GM21423 (cell line): ENCODE results near the gene ECE2.
"Not testable (repeated sequence)": the region's sequence is repeated elsewhere in the genome, so short reads cannot be mapped to it uniquely, and the experiment has no call there.

Source experiments
- ATAC-seq: cut with Tn5 transposase; IDR thresholded peaks from one replicate; pipeline ENCODE4 v1.9.1; 2021; ENCODE audit warnings: mild to moderate bottlenecking, moderate library complexity; ENCODE audit not compliant: unreplicated experiment

Gene ECE2

DNA sequence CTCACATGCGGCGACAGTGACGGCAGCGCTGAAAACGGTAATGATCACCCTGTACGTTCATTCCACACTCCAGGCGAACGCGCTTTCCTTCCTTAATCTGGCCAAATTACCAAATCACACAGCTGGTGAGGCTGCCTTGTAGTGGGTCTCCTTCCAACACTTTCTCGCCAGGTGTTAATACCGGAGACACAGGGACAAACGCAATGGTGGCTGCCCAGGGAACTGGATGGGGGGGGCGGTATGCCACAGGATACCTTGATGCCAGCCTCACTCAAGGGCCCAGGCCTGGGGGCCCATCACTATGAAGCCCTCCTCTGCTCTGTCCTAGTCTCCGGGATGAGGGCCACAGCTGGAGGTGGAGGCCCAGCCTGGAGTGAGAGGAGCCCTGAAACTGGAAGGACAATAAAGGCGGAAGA, 13.1 kb upstream of the ECE2 start:
- no peak for ATAC-seq

DNA sequence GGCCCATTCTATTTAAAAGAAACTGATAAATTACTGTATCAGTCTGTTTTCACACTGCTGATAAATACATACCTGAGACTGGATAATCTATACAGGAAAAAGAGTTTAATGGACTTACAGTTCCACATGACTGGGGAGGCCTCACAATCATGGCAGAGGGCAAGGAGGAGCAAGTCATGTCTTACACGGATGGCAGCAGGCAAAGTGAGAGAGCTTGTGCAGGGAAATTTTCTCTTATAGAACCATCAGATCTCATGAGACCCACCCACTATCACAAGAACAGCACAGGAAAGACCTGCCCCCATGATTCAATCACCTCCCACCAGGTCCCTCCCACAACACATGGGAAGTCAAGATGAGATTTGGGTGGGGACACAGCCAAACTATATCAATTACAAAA, 8.6 kb upstream of the ECE2 start:
- not testable (repeated sequence) for ATAC-seq

DNA sequence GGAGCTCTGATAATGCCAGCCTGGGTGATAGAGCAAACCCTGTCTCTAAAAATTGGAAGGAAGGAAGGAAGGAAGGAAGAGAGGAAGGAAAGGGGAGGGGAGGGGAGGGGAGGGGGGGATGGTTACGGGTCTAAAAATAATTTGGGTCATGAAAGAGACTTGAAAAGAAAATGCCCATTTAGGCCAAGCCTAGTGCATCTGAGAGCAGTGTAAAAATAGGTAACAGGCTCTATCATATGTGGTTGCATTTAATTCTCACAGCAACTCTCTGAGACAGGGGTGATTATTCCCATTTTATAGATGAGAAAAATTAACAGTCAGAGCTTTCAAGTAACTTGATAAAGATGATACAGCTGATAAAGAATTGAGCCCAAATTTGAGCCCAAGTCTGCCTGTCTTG, 3.6 kb upstream of the ECE2 start:
- ATAC-seq: no peak

DNA sequence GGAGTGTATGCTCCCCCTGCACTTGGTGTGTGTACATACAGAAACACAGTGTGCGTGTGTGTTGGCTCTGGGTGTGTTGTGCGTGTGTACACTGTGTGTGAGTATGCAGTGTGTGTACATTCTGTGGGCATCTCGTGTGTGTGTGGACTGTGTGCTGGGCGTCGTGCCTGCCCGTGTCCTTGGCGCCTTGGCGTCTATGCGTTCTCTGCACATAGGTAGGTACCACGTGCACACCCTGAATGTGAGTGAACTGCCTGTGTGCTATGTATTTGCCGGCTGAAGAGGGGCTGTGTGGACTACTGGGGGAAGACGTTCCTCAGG, 481 bp upstream of the ECE2 start:
- ATAC-seq: no peak

DNA sequence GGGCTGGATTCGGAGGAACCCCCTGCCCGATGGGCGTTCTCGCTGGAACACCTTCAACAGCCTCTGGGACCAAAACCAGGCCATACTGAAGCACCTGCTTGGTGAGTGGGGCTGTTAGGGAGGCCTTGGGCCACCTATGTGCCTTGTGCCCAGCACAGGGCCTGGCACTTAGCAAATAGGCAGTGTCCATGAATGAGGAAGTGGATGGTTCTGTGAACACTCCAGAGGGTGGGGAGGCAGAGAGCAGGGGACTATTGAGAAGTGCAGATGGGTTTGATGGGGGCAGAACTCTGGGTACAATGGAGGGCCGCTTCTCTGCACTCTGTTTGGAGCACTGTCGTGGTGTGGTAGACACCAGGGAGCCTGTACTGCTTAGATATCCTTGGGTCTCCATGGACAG, 1.5 kb downstream of the ECE2 start:
- ATAC-seq: no peak

DNA sequence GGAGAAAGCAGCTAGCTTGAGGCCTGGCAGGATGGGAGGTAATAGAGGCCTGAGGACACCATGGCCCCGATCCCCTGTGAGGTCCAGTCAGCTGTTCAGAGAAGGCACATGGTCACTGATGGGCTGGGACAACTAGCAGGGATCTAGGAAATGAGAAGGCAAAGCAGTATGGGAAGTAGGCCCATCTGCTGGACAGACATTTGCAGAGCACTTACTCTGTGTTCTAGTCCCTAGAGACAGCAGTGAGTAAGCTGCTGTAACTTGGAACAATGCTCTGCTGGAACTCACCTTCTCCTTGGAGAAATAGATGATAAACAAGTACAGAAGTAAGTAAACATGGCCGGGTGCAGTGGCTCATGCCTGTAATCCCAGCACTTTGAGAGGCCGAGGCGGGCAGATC, 7.1 kb downstream of the ECE2 start:
- no peak for ATAC-seq

DNA sequence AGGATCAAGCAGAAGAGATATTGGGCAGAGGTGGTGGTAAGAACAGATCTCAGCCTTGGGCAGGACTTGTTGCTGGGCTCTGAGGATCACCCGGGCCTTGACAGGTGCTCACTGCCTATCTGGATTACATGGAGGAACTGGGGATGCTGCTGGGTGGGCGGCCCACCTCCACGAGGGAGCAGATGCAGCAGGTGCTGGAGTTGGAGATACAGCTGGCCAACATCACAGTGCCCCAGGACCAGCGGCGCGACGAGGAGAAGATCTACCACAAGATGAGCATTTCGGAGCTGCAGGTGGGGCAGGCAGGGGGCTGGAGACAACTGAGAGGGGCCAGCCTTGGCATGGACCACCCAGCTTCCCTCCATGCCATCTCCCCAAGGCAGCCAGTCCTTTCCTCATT, 7.9 kb downstream of the ECE2 start:
- ATAC-seq: no peak

DNA sequence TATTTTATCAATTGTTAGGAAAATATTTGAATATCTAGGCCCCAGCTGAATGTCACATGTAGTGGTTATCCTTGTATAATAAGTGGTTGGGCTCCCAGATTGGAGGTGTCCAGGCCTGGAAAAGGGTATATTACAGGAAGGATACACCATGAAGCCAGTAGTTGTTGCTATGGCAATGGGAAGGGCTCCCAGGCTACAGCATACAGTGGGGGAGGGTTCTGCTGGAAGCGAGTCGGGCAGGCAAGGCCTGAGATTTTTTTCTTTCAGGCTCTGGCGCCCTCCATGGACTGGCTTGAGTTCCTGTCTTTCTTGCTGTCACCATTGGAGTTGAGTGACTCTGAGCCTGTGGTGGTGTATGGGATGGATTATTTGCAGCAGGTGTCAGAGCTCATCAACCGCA, 8.9 kb downstream of the ECE2 start:
- ATAC-seq: no peak

DNA sequence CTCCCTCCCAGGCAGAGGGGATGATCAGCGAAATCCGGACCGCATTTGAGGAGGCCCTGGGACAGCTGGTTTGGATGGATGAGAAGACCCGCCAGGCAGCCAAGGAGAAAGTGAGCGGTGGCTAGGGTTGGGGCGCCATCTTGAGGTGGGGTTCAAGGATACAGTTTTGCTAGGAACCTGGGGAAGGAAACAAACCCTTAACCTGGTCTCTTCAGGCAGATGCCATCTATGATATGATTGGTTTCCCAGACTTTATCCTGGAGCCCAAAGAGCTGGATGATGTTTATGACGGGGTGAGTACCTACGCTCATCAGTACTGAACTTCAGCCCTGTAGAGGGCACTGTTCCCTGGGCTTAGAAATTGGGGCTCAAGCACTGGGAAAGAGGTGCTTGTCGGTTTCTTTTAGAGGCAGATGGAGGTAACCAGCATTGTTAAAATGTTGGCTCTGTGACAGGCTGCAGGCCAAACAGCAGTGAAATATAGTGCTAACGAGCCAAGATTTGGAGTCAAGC, 13.7 kb downstream of the ECE2 start:
- ATAC-seq: no peak

DNA sequence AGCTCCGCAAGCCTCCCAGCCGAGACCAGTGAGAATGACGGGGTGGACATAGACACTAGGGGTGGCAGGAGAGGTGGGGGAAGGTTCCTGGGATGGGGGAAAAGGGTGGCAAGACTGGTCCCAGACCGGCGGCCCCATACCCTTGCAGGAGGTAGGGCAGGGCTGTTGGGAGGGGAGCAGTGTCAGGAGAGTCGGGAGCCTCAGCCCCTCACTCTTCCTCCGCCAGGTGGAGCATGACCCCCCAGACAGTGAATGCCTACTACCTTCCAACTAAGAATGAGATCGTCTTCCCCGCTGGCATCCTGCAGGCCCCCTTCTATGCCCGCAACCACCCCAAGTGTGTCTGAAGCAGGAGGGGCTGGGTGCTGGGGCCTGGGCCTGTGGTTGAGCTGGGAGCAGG, 14.5 kb downstream of the ECE2 start:
- no peak for ATAC-seq

DNA sequence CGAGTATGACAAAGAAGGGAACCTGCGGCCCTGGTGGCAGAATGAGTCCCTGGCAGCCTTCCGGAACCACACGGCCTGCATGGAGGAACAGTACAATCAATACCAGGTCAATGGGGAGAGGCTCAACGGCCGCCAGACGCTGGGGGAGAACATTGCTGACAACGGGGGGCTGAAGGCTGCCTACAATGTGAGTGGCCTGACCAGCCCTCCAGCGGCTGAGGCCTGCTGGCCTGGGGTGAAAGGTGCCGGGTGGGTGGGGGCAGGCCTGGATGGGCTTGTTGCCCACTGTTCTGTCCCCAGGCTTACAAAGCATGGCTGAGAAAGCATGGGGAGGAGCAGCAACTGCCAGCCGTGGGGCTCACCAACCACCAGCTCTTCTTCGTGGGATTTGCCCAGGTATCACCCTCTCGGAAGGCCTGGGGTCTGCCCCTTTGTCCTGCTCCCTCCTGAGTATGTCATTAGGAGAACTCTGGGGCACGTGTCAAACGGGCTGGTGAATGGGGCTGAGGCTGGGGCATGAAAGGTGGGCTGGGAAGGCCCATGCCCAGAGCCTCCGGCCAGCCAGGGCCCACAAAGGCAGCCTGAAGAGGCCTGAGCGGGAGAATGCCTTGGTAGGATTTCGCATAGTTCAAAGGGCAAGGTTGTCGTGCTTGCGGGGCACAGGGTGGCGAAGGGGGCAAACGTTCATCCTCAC, 15.4 kb downstream of the ECE2 start:
- ATAC-seq: no peak

DNA sequence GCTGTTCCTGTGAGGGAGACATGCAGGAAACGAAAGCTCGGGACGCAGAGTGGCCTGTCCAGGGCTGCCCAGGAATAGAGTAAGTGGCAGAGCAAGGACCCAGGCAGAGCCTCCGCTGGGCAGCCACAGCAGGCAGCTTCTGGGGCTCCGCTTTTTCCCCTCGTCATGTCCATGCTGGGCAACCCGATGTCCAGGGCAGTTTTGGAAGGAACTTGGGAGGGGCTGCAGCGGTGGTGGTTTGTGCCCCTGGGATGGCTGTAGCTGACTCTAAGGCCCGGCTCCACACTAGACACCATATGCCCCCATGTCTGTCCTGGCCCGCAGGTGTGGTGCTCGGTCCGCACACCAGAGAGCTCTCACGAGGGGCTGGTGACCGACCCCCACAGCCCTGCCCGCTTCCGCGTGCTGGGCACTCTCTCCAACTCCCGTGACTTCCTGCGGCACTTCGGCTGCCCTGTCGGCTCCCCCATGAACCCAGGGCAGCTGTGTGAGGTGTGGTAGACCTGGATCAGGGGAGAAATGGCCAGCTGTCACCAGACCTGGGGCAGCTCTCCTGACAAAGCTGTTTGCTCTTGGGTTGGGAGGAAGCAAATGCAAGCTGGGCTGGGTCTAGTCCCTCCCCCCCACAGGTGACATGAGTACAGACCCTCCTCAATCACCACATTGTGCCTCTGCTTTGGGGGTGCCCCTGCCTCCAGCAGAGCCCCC, 16.1 kb downstream of the ECE2 start:
- ATAC-seq: no peak

DNA sequence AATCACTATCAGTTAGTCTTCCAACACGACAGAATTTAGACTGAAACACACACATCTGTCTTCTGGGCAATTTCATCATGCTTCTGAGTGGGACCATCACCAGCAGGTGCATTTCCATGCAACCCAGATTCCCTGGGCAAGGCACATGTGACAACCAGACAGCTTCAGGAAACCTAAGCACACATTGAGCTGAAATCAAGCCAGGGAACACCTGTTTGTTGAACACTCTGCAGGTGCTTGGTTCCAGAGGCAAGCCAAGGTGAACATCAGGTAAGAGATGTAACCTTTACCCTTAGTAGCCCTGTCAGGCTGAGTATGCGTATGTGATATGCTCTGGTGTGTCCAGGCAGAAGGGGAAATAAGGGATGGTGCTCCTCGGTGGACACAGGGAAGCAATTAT, 19.9 kb downstream of the ECE2 start:
- ATAC-seq: no peak

DNA sequence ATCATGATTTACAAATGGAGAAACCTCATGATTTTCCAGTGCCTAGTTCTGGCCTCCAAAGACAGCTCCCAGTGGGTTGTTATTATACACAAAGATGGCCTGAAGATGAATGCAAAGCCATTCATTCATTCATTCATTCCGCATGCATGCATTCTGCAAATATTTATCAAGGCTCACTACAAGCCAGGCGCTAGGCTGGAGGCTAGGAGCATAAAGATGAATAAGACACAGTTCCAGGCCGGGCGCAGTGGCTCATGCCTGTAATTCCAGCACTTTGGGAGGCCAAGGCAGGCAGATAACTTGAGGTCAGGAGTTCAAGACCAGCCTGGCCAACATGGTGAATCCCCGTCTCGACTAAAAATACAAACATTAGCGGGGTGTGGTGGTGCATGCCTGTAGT, 20.8 kb downstream of the ECE2 start:
- ATAC-seq: no peak

DNA sequence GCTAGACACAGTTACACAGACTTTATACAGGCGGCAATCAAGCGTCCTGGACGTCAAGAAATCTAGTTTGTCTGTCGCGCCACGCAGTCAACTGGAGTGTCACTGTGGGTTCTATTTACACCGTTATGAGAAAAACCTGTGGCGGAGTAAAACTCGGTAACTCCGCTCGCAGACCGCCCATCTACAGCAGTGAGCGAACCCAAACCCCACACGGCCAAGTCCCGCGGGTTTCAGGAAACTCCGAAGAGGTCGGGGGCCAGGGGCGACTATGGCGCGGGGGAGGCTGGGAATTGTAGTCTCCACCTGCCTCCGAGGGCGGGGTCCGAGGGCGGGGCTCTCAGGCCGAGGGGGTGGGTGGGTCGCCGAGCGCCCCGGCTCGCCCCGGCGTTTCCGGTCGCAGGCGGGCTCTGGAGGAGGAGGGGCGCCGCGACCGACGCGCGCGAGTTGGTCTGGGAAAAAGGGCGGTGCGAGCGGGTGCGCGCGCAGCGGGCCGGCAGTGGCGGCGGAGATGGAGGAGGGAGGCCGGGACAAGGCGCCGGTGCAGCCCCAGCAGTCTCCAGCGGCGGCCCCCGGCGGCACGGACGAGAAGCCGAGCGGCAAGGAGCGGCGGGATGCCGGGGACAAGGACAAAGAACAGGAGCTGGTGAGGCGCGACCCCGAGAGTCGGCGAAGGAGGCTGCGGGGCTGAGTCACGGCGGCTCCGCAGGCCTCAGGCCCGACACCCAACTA, 23.1 kb downstream of the ECE2 start, which contains the start of gene PSMD2:
PSMD2 (plus strand) TSS at position 483 of the 729 bp plus-strand sequence; CDS start at position 509, 26 bp downstream.
- peak; percentile 93 for ATAC-seq

DNA sequence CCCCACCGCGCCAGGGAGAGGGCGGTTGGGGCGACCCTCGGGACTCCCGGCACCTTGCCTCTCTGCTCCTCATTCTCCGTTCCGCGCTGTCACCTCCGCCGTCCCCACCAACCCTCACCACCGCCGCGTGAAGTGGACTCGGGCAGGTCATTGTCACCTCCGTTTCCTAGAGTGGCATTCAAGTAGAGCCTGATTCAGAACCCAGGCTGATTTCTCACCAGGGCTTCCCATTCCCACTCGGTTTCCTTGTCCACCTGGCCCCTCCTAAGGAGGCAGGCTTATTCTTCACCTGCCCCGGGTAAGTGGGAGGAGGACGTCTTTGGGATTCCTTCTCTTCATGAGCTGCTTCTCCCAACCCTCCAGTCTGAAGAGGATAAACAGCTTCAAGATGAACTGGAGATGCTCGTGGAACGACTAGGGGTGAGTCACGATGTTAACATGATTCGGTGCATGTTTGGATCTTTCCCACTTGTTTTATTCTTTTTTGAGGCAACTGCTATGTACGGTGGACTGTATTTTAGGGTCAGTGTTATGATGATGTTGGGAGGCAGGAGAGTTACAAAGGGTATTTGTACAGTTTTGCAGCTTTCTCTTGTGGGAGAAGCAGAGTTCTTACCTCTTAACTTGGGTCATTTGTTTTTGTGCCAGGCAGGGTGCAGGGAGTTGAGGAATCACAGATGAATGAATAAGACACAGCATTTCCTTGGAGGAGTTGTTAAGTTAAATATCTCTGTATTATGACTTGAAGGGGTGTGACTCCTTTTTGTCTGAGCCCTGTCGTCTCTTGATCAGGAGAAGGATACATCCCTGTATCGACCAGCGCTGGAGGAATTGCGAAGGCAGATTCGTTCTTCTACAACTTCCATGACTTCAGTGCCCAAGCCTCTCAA, 23.9 kb downstream of the ECE2 start:
- no peak for ATAC-seq

DNA sequence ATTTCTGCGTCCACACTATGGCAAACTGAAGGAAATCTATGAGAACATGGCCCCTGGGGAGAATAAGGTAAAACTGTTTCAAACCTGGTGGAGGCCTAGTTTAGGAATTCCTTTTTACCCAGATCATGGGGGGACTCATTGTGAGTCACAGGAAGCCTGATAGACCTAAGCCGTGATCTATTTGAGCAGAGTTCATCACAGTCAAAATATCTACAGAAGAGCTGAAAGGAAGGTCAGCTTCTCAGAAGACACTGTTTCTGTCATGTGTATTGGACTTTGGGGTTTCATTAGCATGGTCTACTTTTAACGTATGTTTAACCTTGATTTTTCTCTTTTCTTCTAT, 24.5 kb downstream of the ECE2 start:
- ATAC-seq: no peak

DNA sequence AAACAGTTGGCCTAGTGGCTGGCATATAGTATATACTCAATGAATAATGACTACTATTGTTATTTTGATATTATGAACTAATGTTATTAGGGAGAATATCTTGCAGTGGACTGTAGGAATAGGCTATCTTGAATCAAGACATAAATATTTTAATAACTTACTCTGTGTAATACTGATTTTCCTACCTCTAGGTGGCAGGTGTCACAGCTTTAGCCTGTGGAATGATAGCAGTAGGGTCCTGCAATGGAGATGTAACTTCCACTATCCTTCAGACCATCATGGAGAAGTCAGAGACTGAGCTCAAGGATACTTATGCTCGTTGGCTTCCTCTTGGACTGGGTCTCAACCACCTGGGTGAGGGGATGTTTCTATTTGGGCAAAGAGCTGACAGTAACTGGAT, 29.8 kb downstream of the ECE2 start:
- ATAC-seq: no peak

DNA sequence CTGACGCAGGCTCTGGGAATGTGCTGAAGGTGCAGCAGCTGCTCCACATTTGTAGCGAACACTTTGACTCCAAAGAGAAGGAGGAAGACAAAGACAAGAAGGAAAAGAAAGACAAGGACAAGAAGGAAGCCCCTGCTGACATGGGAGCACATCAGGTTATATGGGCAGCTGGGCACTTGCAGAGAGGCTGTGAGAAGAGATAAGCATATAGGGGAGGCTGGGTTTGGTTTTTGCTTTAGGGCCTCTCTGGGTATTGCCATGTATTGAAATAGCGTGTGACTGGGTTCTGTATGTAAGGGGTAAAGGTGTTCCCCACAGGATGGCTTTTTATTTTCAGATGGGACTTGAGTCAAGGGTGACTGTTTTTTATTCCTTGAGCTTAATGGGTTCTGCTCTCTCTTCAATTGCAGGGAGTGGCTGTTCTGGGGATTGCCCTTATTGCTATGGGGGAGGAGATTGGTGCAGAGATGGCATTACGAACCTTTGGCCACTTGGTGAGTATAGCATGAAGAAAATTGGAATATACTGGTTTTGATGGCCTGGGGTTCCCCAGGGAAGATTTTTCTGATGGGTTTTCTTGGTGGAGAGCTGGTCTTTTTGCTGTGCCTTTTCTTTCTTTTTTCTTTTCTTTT, 30.6 kb downstream of the ECE2 start:
- ATAC-seq: no peak

DNA sequence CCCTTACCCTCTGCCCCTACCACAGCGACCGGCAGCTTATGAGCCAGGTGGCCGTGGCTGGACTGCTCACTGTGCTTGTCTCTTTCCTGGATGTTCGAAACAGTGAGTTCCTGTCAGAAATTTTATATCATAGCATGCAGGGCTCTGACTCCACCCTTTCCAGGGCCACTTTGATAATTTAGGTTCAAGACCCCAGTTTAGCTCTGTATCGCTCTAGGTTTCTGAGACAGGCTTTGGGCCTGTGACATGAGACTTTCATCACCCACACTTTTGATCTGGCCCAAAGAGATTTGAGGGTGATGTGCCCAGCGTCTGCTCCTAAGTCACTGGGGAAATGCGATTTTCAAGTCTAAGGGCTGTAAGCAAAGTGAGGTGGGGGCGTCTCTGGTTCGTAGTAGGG, 32.1 kb downstream of the ECE2 start:
- ATAC-seq: no peak

DNA sequence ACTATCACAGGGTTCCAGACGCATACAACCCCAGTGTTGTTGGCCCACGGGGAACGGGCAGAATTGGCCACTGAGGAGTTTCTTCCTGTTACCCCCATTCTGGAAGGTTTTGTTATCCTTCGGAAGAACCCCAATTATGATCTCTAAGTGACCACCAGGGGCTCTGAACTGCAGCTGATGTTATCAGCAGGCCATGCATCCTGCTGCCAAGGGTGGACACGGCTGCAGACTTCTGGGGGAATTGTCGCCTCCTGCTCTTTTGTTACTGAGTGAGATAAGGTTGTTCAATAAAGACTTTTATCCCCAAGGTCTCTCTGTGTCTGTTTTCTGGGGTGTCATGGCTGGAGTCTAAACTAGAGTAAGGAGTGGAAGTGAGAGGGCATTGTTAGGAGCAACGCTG, 32.9 kb downstream of the ECE2 start:
- no peak for ATAC-seq
